GM18909 (cell line): ENCODE results near the gene FAM43B.

Experiments used
- ATAC-seq: cut with Tn5 transposase; IDR thresholded peaks from one replicate; pipeline ENCODE4 v1.9.1; 2021; ENCODE audit warnings: mild to moderate bottlenecking; ENCODE audit not compliant: unreplicated experiment, poor library complexity

The FAM43B gene

DNA sequence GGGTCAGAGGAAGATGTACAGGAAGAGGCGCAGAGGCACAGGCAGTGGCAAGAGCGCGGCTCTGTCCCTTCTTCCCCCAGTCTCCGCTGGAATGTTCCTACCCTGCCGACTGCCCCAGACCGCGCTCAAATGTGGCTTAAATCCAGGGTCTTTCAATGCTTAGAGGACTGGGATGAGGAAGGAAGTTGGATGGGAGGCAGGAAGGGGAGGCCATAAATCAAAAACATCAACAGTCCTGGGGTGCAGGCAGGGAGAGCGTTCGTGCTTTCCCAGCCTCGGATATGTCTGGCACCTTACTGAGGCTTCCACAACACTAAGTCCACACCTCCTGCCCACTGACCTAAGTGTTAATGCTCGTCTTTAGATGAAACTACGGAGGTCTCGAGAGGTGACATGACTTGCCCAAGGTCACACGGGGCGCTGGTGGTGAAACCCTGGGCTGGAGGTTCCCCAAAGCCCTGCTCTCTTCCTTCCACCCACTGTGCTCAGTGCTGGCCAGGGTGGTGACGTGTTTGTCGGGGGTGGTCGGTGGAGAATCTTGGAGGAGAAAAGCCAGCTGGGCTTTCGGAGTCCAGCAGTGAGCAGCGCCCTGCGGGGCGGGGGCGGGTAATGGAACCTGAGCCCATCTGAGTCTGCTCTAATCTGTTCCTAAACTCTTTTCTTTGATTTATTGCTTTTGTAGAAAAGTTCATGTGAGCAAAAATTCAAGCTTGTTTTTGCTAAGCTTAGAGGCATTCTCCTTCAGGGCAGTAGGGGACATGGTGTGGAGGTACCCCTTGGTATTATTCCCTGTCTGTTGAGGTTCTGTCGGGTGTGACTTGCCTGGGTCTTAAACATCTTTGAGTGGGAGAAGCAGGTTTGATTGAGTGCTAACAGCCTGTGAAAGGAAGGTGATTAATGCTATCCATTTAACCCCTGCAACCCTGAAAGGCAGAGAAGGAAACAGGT lies 37.2 kb downstream of the FAM43B start:
- no peak for ATAC-seq

DNA sequence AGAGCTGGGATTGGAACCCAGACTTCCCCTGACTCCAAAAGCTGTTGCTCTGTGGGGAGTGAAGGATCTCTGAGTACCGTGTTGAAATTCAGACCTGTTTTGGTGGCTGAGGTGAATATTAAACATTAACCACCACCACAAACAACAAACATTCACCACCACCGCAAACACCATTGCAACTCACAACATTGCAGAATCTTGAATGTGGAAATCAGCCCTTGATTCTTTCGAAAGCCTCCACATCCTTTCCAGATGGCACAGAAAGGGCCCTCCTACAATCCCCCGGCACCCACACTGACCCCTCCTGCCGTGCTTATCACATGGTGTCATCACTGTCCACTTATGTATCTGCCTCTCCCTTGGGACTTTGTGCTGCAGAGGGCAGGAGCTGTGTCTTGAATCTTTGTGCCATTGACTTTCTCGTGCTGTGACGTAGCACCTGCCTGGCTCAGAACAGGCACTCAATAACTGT lies 38.0 kb downstream of the FAM43B start:
- no peak for ATAC-seq

GRCh38 chr1:20593756-20594155 lies 41.4 kb downstream of the FAM43B start:
- no peak for ATAC-seq

GRCh38 chr1:20594746-20595145 lies 42.4 kb downstream of the FAM43B start:
- no peak for ATAC-seq

DNA sequence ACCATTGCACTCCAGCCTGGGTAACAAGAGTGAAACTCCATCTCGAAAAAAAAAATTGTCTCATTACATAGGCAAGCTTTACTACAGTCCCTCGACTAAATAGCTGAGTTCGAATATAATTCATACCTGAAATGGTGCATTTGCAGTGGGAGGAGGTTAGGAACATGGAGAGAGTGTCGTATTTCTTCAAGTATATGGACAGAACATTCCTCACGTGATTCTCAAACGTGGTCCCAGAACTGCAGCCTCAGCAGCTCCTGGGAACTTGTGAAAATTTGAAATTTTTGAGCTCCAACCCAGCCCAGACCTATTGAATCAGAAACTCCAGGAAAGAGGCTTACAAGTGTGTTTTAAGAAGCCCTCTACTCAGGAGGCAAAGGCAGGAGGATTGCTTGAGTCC lies 43.7 kb downstream of the FAM43B start:
- ATAC-seq = no peak

- ATAC-seq = no peak
Measured at GRCh38 chr1:20597650-20598049, 45.3 kb downstream of the FAM43B start.

- no peak for ATAC-seq
Measured at GRCh38 chr1:20600156-20600555, 47.8 kb downstream of the FAM43B start.

DNA sequence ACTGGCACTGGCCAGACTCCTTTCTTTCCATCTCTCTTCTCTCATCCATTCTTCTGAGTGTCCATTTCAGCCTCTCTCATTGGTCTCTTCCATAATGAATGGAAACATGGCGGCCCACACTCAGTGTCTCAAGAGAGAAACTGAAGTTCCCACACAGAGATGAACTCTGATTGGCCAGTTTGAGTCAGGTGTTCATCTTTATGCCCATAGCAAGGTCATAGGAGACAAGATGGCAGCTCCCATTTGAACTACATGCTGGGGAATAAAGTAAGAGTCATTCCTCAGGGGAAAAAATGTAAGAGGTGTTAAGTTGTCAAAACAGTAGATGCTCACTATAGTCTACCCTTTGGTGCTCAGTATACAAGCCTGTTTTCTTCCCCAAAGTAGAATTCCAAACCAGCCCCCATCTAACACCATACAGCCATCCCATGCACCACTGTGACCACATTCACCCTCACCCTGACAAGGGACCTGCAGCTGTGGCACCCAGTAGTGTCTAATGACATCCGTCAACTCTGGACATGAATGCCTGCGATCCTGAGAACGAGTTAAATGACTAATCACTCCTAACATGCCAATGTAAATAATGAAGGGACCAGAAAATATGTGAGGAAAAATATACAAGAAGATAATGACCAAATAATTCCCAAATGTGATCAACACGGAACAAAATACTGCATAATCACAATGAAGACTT lies 48.9 kb downstream of the FAM43B start:
- no peak for ATAC-seq

DNA sequence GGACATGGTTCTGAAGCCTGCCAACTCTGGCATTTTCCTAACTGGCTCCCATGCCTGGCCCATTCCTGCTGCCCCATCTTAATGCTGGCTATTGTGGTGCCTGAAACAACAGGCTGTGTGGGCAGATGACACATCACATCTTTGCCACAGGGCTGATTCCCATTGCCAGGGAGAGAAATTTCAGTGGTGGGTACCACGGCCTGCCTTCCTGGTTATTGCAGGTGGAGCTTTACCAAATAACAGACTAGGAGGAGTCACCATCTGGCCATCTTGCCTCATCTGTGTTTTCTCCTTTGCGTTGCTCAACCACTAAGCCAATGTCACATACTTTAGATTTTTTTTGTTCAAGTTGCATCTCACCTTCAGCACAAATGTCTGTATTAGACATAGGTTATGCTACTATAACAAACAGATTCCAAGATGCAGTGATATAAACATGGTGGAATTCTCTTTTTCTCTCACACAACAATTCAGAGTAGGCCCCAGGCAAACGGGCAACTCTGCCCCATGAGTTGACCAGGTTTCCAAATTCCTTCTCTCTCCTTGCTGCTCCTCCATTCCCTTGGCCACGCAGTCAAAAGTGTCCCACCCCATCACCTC lies 50.6 kb downstream of the FAM43B start:
- no peak for ATAC-seq

GRCh38 chr1:20603504-20604464 lies 51.4 kb downstream of the FAM43B start:
- ATAC-seq = no peak
